Measurements from ENCODE around the gene GPR89A.
"Not testable (repeated sequence)": the region's sequence is repeated elsewhere in the genome, so short reads cannot be mapped to it uniquely, and the experiment has no call there.

The GPR89A gene

DNA sequence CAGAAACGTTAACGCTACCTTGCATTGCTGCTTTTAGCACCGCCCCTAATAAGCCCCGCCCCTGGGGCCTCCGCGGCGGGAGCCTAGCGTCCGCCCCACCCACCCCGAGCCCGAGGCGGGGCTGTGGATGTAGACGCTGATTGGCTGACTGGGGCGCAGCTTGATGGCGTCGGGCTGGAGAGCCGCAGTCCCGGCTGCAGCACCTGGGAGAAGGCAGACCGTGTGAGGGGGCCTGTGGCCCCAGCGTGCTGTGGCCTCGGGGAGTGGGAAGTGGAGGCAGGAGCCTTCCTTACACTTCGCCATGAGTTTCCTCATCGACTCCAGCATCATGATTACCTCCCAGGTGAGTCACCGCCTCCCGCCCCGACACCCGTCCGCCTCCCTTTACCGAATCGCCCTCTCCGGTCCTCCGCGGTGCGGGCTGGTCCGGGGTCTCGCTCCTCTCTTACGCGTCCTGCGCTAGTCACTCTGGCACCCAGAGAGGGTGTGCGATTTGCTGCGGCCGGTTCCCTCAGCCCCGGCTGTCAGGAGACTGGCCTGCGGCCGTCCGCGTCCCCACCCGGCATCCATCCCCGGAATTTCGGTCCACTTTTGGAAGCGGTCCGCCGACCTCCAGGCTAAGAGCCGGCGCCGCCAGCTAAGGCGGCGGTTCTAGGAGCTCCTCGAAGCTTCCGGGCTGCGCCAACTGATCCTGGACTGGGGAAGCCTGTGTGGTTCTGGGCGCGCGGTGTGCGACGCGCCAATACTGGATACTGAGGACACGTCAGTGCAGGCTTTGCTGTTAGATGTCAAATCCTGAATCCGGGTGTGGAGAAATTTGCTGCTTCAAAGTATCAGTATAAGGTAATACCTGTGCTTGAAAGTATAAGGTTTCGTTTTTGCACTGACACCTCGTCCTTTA lies at the start of gene GPR89A:
GPR89A (plus strand) TSS at position 156 of the 901 bp plus-strand sequence; CDS start at position 302, 146 bp downstream.
- peak; percentile 87 for DNase-seq (ENCODE audit: low spot score)
- CTCF ChIA-PET; POLR2A ChIA-PET (ENCODE audit: low non-redundant PET): not testable (repeated sequence)
- peak within 1 kb of the TSS; percentile 83 for H3K27ac ChIP-seq

DNA sequence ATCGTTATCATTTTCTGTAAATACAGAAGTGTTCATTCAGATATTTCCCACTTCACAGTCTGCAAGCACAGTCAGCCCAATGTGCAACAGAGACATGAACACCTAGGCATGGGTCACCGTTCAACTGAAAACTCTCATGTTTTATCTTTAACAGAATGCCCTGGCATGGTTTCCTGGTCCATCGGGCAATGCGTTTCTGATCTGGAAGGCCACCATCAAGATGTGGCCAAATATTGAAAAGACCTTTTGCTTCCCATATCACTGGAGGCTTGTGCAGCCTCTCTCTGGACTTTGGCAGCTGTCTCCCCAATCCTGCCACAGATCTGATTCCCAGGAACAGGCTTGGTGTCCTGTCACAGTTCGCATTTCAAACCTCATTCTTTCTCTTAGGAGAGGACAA lies 21.0 kb upstream of the GPR89A start:
- CTCF ChIA-PET; POLR2A ChIA-PET (ENCODE audit: low non-redundant PET); H3K27ac ChIP-seq; DNase-seq (ENCODE audit: low spot score): not testable (repeated sequence)

DNA sequence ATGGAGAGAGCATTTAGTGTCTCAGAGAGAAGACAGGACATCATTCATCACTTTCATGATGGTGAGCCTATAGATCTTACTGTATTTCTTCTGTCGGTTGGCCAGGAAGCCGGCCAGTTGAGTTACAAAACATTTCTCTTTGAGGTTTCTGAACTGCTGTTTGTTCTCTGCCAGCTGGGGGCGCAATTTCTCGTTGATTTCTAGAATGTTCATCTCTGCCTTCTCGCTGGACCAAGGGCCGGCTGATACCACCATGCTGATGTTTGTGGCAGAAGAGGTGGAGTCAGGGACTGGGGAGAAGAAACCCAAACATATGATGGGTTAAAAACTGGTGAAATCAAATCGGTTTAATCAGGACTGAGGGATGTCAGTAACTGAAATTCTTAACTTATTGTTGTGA lies 17.0 kb upstream of the GPR89A start:
- DNase-seq (ENCODE audit: low spot score); H3K27ac ChIP-seq; POLR2A ChIA-PET (ENCODE audit: low non-redundant PET); CTCF ChIA-PET: not testable (repeated sequence)

DNA sequence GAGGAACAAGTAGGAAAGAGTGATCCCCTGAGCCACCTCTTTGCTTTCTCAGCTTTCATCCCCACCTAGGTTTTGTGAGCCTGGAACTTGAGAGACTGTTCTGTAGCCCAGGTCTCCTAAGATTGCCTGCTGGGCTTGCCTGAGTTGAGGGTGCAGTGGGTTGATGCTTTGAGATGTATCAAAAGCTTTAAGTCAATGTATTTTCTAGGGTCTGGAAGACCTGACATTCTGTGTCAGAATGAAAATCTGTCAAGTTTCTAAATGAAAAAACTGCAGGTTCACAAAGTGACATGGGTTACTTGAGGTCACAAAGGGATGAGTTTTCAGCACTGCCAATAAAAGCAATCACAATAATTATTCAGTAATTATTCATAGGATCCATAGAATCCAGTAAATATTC lies 15.4 kb upstream of the GPR89A start:
- CTCF ChIA-PET; H3K27ac ChIP-seq; POLR2A ChIA-PET (ENCODE audit: low non-redundant PET); DNase-seq (ENCODE audit: low spot score): not testable (repeated sequence)

- POLR2A ChIA-PET (ENCODE audit: low non-redundant PET); H3K27ac ChIP-seq; CTCF ChIA-PET; DNase-seq (ENCODE audit: low spot score): not testable (repeated sequence)
Observed at GRCh38 chr1:145595421-145595820, 12.4 kb upstream of the GPR89A start.

GRCh38 chr1:145596236-145596635 lies 11.6 kb upstream of the GPR89A start:
- CTCF ChIA-PET: interaction anchor here (0.6 kb wide), 2 partner anchors 188 to 189 kb away, joined by 3 to 4 read pairs; no protein-coding TSS in a partner anchor
- H3K27ac ChIP-seq; DNase-seq (ENCODE audit: low spot score); POLR2A ChIA-PET (ENCODE audit: low non-redundant PET): not testable (repeated sequence)

DNA sequence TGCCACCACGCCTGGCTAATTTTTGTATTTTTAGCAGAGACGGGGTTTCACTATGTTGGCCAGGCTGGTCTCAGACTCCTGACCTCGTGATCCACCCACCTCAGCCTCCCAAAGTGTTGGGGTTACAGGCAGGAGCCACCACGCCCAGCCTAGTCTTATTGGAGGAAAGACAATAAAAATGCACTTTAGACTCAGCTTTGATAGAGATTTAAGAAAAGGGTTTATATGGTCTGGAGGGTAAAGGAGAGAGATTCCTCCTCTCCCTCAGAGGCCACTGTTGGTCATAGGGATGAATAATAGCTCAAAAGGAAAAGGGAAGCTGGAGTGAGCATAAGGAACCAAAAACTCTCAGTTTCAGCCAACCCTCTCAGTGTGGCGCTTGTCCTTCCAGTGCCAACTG lies 8.4 kb upstream of the GPR89A start:
- DNase-seq (ENCODE audit: low spot score); POLR2A ChIA-PET (ENCODE audit: low non-redundant PET); CTCF ChIA-PET; H3K27ac ChIP-seq: not testable (repeated sequence)

DNA sequence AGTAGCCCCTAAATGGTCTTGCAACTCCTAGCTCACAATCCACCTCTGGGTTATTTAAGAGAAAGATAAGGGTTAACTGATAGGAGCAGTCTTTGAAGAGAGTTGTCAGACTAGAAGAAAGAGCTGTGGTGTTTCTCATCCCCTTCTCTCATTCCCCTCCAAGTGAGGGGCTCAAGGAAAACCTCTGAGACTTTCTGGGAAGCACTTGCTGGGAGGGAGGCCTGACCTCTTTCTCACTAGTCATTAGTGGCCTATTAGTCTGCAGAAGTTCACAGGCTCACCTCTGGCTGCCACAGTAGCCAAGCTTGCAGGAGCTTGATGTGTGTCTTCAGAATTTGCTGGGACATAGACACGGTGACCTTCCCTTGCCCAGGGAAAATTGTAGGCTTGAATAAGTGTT lies 6.2 kb upstream of the GPR89A start:
- TF ChIP-seq, protein P1, sequence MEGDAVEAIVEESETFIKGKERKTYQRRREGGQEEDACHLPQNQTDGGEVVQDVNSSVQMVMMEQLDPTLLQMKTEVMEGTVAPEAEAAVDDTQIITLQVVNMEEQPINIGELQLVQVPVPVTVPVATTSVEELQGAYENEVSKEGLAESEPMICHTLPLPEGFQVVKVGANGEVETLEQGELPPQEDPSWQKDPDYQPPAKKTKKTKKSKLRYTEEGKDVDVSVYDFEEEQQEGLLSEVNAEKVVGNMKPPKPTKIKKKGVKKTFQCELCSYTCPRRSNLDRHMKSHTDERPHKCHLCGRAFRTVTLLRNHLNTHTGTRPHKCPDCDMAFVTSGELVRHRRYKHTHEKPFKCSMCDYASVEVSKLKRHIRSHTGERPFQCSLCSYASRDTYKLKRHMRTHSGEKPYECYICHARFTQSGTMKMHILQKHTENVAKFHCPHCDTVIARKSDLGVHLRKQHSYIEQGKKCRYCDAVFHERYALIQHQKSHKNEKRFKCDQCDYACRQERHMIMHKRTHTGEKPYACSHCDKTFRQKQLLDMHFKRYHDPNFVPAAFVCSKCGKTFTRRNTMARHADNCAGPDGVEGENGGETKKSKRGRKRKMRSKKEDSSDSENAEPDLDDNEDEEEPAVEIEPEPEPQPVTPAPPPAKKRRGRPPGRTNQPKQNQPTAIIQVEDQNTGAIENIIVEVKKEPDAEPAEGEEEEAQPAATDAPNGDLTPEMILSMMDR (conservative IDR thresholded peaks at IDR 0.05; ENCODE audit: low read depth): no peak
- no peak for DNase-seq (ENCODE audit: low spot score)
- H3K27ac ChIP-seq: no peak overlapping the region
- CTCF ChIA-PET: interaction anchor here (0.7 kb wide), 1 partner anchor 10 kb away, joined by 4 read pairs; no protein-coding TSS in a partner anchor
- POLR2A ChIA-PET (ENCODE audit: low non-redundant PET): no interaction called here

- CTCF ChIA-PET; POLR2A ChIA-PET (ENCODE audit: low non-redundant PET); H3K27ac ChIP-seq; DNase-seq (ENCODE audit: low spot score): not testable (repeated sequence)
Observed at GRCh38 chr1:145606840-145607239, 948 bp upstream of the GPR89A start.

DNA sequence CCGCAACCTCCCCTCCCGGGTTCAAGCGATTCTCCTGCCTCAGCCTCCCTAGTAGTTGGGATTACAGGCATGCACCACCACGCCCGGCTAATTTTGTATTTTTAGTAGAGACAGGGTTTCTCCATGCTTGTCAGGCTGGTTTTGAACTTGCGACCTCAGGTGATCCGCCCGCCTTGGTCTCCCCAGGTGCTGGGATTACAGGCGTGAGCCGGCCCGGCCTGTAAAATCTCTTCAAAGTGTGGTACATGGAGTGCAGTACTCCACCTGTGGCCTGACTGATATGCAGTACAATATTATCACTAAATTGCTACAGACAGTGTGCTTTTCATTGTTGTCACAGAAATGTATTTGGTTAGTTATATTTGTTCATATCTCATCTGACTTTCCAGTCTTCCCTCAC lies 499 bp upstream of the GPR89A start:
- POLR2A ChIA-PET (ENCODE audit: low non-redundant PET); H3K27ac ChIP-seq; CTCF ChIA-PET; DNase-seq (ENCODE audit: low spot score): not testable (repeated sequence)

- CTCF ChIA-PET: interaction anchor here (0.5 kb wide), 1 partner anchor 9 kb away, joined by 4 read pairs; no protein-coding TSS in a partner anchor
- POLR2A ChIA-PET (ENCODE audit: low non-redundant PET); H3K27ac ChIP-seq; DNase-seq (ENCODE audit: low spot score): not testable (repeated sequence)
Observed at GRCh38 chr1:145610744-145611143, 3.0 kb downstream of the GPR89A start.

DNA sequence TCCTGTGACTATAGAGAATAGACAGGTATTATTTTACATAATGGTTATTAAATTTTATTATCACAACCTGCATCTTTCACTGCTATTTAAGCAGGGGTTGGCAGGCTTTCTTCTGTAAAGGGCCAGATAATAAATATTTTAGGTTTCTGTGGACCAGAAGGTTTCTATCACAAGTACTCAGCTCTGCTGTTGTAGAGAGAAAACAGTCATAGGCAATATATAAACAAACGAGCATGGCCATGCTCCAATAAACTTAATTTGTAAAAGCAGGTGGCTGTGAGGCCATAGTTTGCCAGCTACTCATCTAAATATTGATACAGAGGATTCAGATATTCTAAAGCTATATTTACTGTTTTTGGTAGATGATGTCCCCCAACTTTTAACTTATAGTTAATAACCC lies 12.3 kb downstream of the GPR89A start:
- H3K27ac ChIP-seq; DNase-seq (ENCODE audit: low spot score); POLR2A ChIA-PET (ENCODE audit: low non-redundant PET); CTCF ChIA-PET: not testable (repeated sequence)

- DNase-seq (ENCODE audit: low spot score); POLR2A ChIA-PET (ENCODE audit: low non-redundant PET); H3K27ac ChIP-seq; CTCF ChIA-PET: not testable (repeated sequence)
Observed at GRCh38 chr1:145622177-145622576, 14.4 kb downstream of the GPR89A start.

DNA sequence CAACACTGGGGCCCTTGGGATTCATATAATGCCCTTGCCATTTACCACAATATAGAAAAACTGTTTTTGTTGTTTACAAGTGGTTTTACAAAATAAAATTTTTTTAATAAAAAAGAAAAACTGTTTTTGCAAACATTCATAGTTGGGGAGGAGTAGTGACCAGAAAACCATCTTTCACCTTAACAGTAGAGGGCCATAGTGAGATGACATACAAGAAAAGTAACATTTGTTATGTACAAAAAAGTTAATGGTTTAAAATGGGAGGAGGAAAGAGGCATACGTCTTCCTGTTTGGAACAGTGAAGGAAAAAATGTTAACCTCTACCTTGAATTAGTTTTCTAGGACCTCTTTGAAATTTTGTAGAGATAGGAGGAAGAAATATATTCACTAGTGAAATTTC lies 28.4 kb downstream of the GPR89A start:
- POLR2A ChIA-PET (ENCODE audit: low non-redundant PET); DNase-seq (ENCODE audit: low spot score); H3K27ac ChIP-seq; CTCF ChIA-PET: not testable (repeated sequence)

GRCh38 chr1:145641886-145642285 lies 34.1 kb downstream of the GPR89A start:
- POLR2A ChIA-PET (ENCODE audit: low non-redundant PET); H3K27ac ChIP-seq; CTCF ChIA-PET; DNase-seq (ENCODE audit: low spot score): not testable (repeated sequence)

DNA sequence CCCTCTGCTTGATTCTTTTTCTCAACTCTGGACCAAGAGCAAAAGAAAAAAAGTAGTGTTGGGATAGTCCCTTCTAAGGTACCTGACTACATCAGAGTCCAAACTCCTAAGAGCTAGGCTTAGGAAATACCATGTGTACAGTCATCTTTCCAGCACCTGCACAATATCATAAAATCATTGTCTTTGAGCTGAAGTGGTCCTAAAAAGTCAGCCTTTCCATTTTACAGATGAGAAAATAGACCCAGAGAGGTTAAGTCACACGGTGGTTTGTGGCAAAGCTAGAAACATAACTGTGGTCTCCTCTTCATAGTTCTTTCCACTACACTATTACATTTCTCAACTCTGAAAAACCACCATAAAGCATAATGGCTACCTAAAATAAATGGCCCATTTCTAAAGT lies 36.2 kb downstream of the GPR89A start:
- CTCF ChIA-PET; DNase-seq (ENCODE audit: low spot score); POLR2A ChIA-PET (ENCODE audit: low non-redundant PET); H3K27ac ChIP-seq: not testable (repeated sequence)
